Epithelial cell of proximal tubule (primary cell): ENCODE measurements around the gene NRXN2. TPM values are rescaled to one million over a fixed set of nuclear protein-coding genes. Genes with fewer than 3 reads are reported as not detected.
"Not testable (repeated sequence)": the region's sequence is repeated elsewhere in the genome, so short reads cannot be mapped to it uniquely, and the experiment has no call there.

Source experiments
- DNase-seq: peaks from one replicate; pipeline ENCODE4 v3.0.0-alpha.2; 2011; ENCODE audit warnings: low read depth
- H3K4me3 ChIP-seq: 2 replicates; pipeline ENCODE4 v1.5.1; 2011; ENCODE audit warnings: low read depth, mild to moderate bottlenecking, low read length
- CTCF ChIP-seq: conservative IDR thresholded peaks from 2 replicates; pipeline ENCODE4 v1.5.1; 2012; ENCODE audit warnings: low read depth, mild to moderate bottlenecking, low read length
- total RNA-seq: library from RNA; depleted of rRNA; stranded (reverse); fragments of >200 nt; gene quantifications from 2 replicates; pipeline ENCODE4 v1.2.3, GENCODE V29; 2015

Gene NRXN2
- total RNA-seq, 1 donor from 2014 or later, result not detected

- H3K4me3 ChIP-seq, result no peak overlapping the region
- DNase-seq, result no peak
- no peak for TF ChIP-seq CTCF
Observed at GRCh38 chr11:64711138-64711955, 11.7 kb downstream of the NRXN2 start.

- TF ChIP-seq CTCF, result no peak
- no peak overlapping the region for H3K4me3 ChIP-seq
- DNase-seq, result no peak
Observed at GRCh38 chr11:64710418-64711137, 12.4 kb downstream of the NRXN2 start.

GRCh38 chr11:64705501-64705900 lies 17.5 kb downstream of the NRXN2 start:
- no peak for TF ChIP-seq CTCF
- no peak overlapping the region for H3K4me3 ChIP-seq
- no peak for DNase-seq

GRCh38 chr11:64703048-64703447 lies 19.9 kb downstream of the NRXN2 start:
- no peak for TF ChIP-seq CTCF
- no peak for DNase-seq
- H3K4me3 ChIP-seq, result no peak overlapping the region

GRCh38 chr11:64701956-64702355 lies 21.0 kb downstream of the NRXN2 start:
- H3K4me3 ChIP-seq, DNase-seq: not testable (repeated sequence)

GRCh38 chr11:64698427-64698826 lies 24.6 kb downstream of the NRXN2 start:
- no peak for DNase-seq
- no peak for TF ChIP-seq CTCF

GRCh38 chr11:64697663-64698375 lies 25.2 kb downstream of the NRXN2 start:
- TF ChIP-seq CTCF, result no peak
- no peak for DNase-seq
- no peak overlapping the region for H3K4me3 ChIP-seq

More at GRCh38 chr11:64698427-64698826, 24.6 kb downstream of the NRXN2 start:
- H3K4me3 ChIP-seq, result no peak overlapping the region
